H1 (cell line): ENCODE data around the gene SMIM10. TPM values are rescaled to one million over a fixed set of nuclear protein-coding genes. Genes with fewer than 3 reads are reported as not detected.

Experiments
- CHD7 ChIP-seq: fragments of 300-600 bp; sonication (generic); IDR thresholded peaks from 2 replicates; pipeline ENCODE4 v1.7.1; 2012; ENCODE audit warnings: low read length, moderate library complexity, mild to moderate bottlenecking, inconsistent platforms; ENCODE audit not compliant: insufficient replicate concordance
- EGR1 ChIP-seq: IDR thresholded peaks from 2 replicates; pipeline ENCODE4 v1.6.1; 2011; ENCODE audit warnings: low read depth, low read length, borderline replicate concordance
- KDM5A ChIP-seq: fragments of 200-600 bp; IDR thresholded peaks from 2 replicates; pipeline ENCODE4 v1.7.1; 2012; ENCODE audit warnings: mild to moderate bottlenecking, low read length, inconsistent platforms, mixed read lengths
- MAFK ChIP-seq: IDR thresholded peaks from 2 replicates; pipeline ENCODE4 v1.6.1; 2012; ENCODE audit warnings: low read depth, mild to moderate bottlenecking, improper control_type of control experiment, low read length
- PHF8 ChIP-seq: fragments of 200-600 bp; sonication (generic); conservative IDR thresholded peaks from 2 replicates; pipeline ENCODE4 v1.7.1; 2012; ENCODE audit warnings: low read depth, mild to moderate bottlenecking, inconsistent platforms, low read length, moderate library complexity
- POLR2AphosphoS5 ChIP-seq: IDR thresholded peaks from 2 replicates; pipeline ENCODE4 v1.6.1; 2011; ENCODE audit warnings: low read depth, low read length
- RAD21 ChIP-seq, 2 experiments: IDR thresholded peaks in 1 of 2; conservative IDR thresholded peaks in 1 of 2; 2 replicates each; pipeline ENCODE4 v1.6.1; 2011; ENCODE audit warnings: low read depth in 2 of 2, low read length in 2 of 2, improper control_type of control experiment in 1 of 2, inconsistent platforms in 1 of 2, mild to moderate bottlenecking in 1 of 2, moderate library complexity in 1 of 2
- RFX5 ChIP-seq: IDR thresholded peaks from 2 replicates; pipeline ENCODE4 v1.6.1; 2011; ENCODE audit warnings: low read depth, low read length, improper control_type of control experiment, borderline replicate concordance
- SAP30 ChIP-seq: fragments of 300-600 bp; sonication (generic); IDR thresholded peaks from 2 replicates; pipeline ENCODE4 v1.7.1; 2012; ENCODE audit warnings: low read length, moderate library complexity, mild to moderate bottlenecking, inconsistent platforms; ENCODE audit not compliant: insufficient read depth, insufficient replicate concordance
- SIRT6 ChIP-seq: IDR thresholded peaks from one replicate; pipeline ENCODE4 v1.7.1; 2012; ENCODE audit warnings: low read length, inconsistent platforms
- TBP ChIP-seq: IDR thresholded peaks from 2 replicates; pipeline ENCODE4 v1.6.1; 2011; ENCODE audit warnings: low read depth, low read length, improper control_type of control experiment
- TCF12 ChIP-seq: IDR thresholded peaks from 2 replicates; pipeline ENCODE4 v1.6.1; 2011; ENCODE audit warnings: low read depth, mild to moderate bottlenecking, low read length
- polyA plus RNA-seq, 7 experiments: library from polyadenylated mRNA; depleted of rRNA in 3 of 7; stranded (reverse) in 5 of 7; unstranded in 2 of 7; fragments of >200 nt in 5 of 7; fragments of 200-250 nt in 2 of 7; gene quantifications; 1 replicate in 5 of 7; 2 replicates in 1 of 7; 4 replicates in 1 of 7; pipeline versions ENCODE4 v1.2.1 to v1.2.3, GENCODE V29; 2011 to 2013; ENCODE audit warnings: missing spikeins in 2 of 7, mixed read lengths in 2 of 7
- total RNA-seq: library from RNA; stranded (reverse); fragmentation: NEBNext Ultra II Directional; extraction: Animal tissue kit (Norgen Biotek cat#: 25700); gene quantifications from 2 replicates; pipeline ENCODE4 v1.2.1, GENCODE V29; 2021

The SMIM10 gene
- total and polyA plus RNA-seq, 2 of the 8 experiments (the other 6 are each of a cell fraction or from before 2014, with no cell fraction given): 2.3 to 2.8 TPM

GRCh38 chrX:135024526-135024925, 33.7 kb downstream of the SMIM10 start (continued):
- TF ChIP-seq CHD7 (no peak), EGR1 (no peak), SAP30 (no peak), MAFK (no peak), RFX5 (no peak), PHF8 (no peak), POLR2AphosphoS5 (no peak), TBP (no peak), TCF12 (no peak), SIRT6 (no peak), KDM5A (no peak), RAD21 (IDR thresholded peaks at IDR 0.05 in 1 of 2, conservative IDR thresholded peaks at IDR 0.05 in 1 of 2; ENCODE audit: low read depth in 2 of 2, low read length in 2 of 2) (no peak)
